ENCODE measurements around the gene PEX19.

GRCh38 chr1:160296036-160296435, 11.1 kb upstream of the PEX19 start:
- TF ChIP-seq CTCF (IDR thresholded peaks at IDR 0.05 in 4 of 5, conservative IDR thresholded peaks at IDR 0.05 in 1 of 5) (no peak), POLR2A (IDR thresholded peaks at IDR 0.05) (no peak)
